GM13976 (cell line): Measurements from ENCODE around the gene CYTH1.

ENCODE experiments used
- DNase-seq: peaks from one replicate; pipeline ENCODE4 v3.0.0; 2012; ENCODE audit warnings: low spot score
- in situ Hi-C: fragments of 300-500 bp; cut with MboI; formaldehyde crosslinking; loops from one replicate; pipeline ENCODE4 v1.12.0; 2022; ENCODE audit warnings: low sequenced_read_pairs, mixed read lengths, inconsistent platforms; ENCODE audit not compliant: unreplicated experiment
- TF ChIP-seq, protein P1 (sequence below): IDR thresholded peaks from 2 replicates; pipeline ENCODE4 v1.5.1; 2012; ENCODE audit warnings: borderline replicate concordance, mild to moderate bottlenecking; ENCODE audit not compliant: insufficient read depth; ENCODE audit errors: extremely low read depth, missing control alignments, control extremely low read depth

The CYTH1 gene

DNA sequence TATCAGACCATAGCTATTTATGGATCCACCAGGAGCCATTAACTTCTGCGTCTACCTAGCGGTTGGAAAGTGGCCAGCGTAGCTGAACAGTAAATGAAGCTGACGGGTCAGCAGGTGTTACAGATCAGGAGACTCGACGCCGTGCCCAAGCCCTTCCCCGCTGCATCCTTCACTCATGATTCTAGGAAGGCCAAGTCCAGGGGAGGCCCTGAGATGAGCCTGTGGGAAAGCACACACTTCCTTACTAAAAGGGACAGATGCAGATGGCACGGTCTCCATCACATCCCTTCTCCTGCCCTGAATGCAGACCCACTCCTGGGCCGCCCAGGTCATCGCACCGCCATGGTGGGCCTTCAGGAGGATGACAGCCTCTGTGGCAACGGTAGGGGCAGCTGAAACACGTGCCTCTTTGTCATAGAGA, 137.1 kb downstream of the CYTH1 start:
- in situ Hi-C loops: no loop called here
- TF ChIP-seq, protein P1, sequence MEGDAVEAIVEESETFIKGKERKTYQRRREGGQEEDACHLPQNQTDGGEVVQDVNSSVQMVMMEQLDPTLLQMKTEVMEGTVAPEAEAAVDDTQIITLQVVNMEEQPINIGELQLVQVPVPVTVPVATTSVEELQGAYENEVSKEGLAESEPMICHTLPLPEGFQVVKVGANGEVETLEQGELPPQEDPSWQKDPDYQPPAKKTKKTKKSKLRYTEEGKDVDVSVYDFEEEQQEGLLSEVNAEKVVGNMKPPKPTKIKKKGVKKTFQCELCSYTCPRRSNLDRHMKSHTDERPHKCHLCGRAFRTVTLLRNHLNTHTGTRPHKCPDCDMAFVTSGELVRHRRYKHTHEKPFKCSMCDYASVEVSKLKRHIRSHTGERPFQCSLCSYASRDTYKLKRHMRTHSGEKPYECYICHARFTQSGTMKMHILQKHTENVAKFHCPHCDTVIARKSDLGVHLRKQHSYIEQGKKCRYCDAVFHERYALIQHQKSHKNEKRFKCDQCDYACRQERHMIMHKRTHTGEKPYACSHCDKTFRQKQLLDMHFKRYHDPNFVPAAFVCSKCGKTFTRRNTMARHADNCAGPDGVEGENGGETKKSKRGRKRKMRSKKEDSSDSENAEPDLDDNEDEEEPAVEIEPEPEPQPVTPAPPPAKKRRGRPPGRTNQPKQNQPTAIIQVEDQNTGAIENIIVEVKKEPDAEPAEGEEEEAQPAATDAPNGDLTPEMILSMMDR: no peak
- no peak for DNase-seq

DNA sequence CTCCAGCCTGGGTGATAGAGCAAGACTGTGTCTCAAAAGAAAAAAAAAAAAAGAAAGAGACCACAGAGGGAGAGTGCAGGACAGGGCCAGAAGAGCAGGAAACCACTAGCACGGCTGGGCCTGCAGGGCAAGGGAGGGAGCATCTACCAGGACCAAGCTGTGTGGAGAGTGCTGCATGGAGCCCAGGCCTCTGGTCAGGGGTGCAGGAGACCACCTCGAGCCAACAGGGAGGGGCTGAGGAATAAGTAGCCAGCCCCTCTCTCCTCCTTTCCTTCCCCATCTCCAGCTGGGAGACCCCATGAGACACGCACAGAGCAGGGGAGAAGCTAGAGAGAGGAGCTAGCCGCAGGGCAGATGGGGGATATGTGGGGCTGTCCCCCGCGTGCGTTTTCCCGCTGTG, 137.8 kb downstream of the CYTH1 start:
- in situ Hi-C loops: no loop called here
- TF ChIP-seq, protein P1: no peak
- no peak for DNase-seq

DNA sequence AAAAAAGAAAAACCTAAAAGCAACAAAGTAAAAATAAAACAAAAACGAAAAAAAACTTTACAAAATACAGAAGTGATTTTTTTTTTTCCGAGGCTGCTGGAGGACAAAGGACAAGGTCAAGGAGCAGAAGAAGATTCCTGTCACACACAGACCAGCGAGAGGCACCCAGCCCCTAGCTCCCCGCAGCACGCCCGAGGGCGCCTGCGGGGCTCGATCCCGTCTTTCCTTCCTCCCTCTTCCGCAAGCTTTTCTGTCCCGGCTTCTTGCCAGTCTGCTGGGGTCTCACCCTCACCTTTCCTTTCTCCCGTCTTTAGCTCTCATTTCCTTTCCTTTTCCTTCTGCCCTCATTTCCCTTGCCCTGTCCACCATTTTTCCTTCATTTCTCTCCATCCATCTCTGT, 138.7 kb downstream of the CYTH1 start:
- TF ChIP-seq, protein P1: no peak
- in situ Hi-C loops: no loop called here
- no peak for DNase-seq

DNA sequence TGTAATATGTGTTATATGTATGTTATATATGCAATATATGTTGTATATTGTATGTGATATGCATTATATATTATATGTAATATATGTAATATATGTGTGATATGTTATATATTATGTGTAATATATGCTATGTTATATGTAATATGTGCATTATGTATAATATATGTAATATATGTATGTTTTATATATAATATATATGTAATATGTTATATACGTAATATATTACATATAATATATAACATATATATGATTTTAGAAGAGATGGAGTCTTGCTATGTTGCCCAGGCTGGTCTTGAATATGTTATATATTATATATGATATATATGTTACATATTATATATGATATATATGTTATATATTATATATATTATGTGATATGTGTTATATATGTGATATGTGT, 139.4 kb downstream of the CYTH1 start:
- in situ Hi-C loops: no loop called here
- TF ChIP-seq, protein P1: no peak
- no peak for DNase-seq

DNA sequence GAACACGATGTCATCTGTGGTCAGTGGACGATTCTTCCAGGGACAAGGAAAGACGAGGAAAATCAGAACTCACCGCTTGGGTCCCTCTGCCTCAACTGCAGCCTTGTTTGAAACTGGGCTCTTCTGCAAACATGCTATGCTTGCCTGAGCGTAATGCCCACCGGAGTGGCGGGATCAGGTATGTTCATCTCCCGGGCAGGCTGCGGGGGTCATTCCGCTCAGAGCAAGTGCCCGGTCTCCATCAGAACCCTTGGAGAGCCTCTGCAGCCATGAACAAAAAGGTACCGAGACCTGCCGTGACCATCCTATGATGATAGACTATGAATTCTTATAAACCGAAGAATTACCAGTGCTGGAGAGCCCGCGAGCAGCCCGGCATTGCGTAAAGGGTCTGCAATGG, 140.4 kb downstream of the CYTH1 start:
- no peak for DNase-seq
- in situ Hi-C loops: no loop called here
- TF ChIP-seq, protein P1: no peak

GRCh38 chr17:78641243-78641642, 140.8 kb downstream of the CYTH1 start:
- no peak for DNase-seq
- TF ChIP-seq, protein P1: no peak
- in situ Hi-C loops: no loop called here

DNA sequence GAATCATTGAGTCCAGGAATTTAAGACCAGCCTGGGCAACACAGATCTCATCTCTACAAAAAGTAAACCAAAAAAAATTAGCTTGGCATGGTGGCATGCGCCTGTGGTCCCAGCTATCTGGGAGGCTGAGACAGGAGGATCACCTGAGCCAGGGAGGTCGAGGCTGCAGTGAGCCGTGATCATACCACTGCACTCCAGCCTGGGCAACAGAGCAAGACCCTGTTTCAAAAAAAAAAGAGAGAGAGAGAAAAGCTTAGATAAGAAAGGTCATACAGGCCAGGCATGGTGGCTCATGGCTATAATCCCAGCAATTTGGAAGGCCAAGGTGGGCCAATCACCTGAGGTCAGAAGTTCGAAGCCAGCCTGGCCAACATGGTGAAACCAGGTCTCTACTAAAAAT, 141.4 kb downstream of the CYTH1 start:
- TF ChIP-seq, protein P1: no peak
- in situ Hi-C loops: no loop called here
- no peak for DNase-seq
